ENCODE measurements around the gene ATG2B.
A peak's percentile ranks its signal among the peaks of the same experiment; 100 is the strongest.

ATG2B gene

GRCh38 chr14:96316087-96316486, 47.1 kb downstream of the ATG2B start:
- DNase-seq (ENCODE audit: low read depth in 2 of 2, low spot score in 1 of 2), result no peak

- DNase-seq (ENCODE audit: low read depth in 2 of 2, low spot score in 1 of 2), result no peak
These were observed 52.2 kb downstream of the ATG2B start for GRCh38 chr14:96310906-96311305.

GRCh38 chr14:96309896-96310330, 53.2 kb downstream of the ATG2B start:
- DNase-seq (ENCODE audit: low read depth in 2 of 2, low spot score in 1 of 2), result no peak

GRCh38 chr14:96309133-96309895, 53.8 kb downstream of the ATG2B start:
- no peak for DNase-seq (ENCODE audit: low read depth in 2 of 2, low spot score in 1 of 2)

GRCh38 chr14:96307434-96307833, 55.7 kb downstream of the ATG2B start:
- no peak for DNase-seq (ENCODE audit: low read depth in 2 of 2, low spot score in 1 of 2)

GRCh38 chr14:96304956-96305355, 58.2 kb downstream of the ATG2B start:
- no peak for DNase-seq (ENCODE audit: low read depth in 2 of 2, low spot score in 1 of 2)

- no peak for DNase-seq (ENCODE audit: low read depth in 2 of 2, low spot score in 1 of 2)
These were observed 59.2 kb downstream of the ATG2B start for GRCh38 chr14:96303981-96304380.

GRCh38 chr14:96299441-96299840, 63.7 kb downstream of the ATG2B start:
- DNase-seq (ENCODE audit: low read depth in 2 of 2, low spot score in 1 of 2), result no peak

GRCh38 chr14:96297997-96298515, 65.1 kb downstream of the ATG2B start:
- no peak for DNase-seq (ENCODE audit: low read depth in 2 of 2, low spot score in 1 of 2)

GRCh38 chr14:96297000-96297399, 66.1 kb downstream of the ATG2B start:
- DNase-seq (ENCODE audit: low read depth in 2 of 2, low spot score in 1 of 2), result no peak

- no peak for DNase-seq (ENCODE audit: low read depth in 2 of 2, low spot score in 1 of 2)
These were observed 68.9 kb downstream of the ATG2B start for GRCh38 chr14:96294246-96294645.

GRCh38 chr14:96287856-96288255, 75.3 kb downstream of the ATG2B start:
- no peak for DNase-seq (ENCODE audit: low read depth in 2 of 2, low spot score in 1 of 2)

GRCh38 chr14:96286251-96286650, 76.9 kb downstream of the ATG2B start:
- DNase-seq (ENCODE audit: low read depth in 2 of 2, low spot score in 1 of 2), result no peak

GRCh38 chr14:96285667-96286066, 77.5 kb downstream of the ATG2B start:
- no peak for DNase-seq (ENCODE audit: low read depth in 2 of 2, low spot score in 1 of 2)

- DNase-seq (ENCODE audit: low read depth in 2 of 2, low spot score in 1 of 2), result no peak
These were observed 78.7 kb downstream of the ATG2B start for GRCh38 chr14:96284430-96284829.

- DNase-seq (ENCODE audit: low read depth in 2 of 2, low spot score in 1 of 2), result no peak
These were observed 79.1 kb downstream of the ATG2B start for GRCh38 chr14:96284008-96284407.

GRCh38 chr14:96281486-96281885, 81.7 kb downstream of the ATG2B start:
- no peak for DNase-seq (ENCODE audit: low read depth in 2 of 2, low spot score in 1 of 2)

GRCh38 chr14:96280104-96280503, 83.0 kb downstream of the ATG2B start:
- DNase-seq (ENCODE audit: low read depth in 2 of 2, low spot score in 1 of 2), result no peak

- no peak for DNase-seq (ENCODE audit: low read depth in 2 of 2, low spot score in 1 of 2)
These were observed 83.6 kb downstream of the ATG2B start for GRCh38 chr14:96279564-96279963.

GRCh38 chr14:96277890-96278289, 85.3 kb downstream of the ATG2B start:
- DNase-seq (ENCODE audit: low read depth in 2 of 2, low spot score in 1 of 2), result no peak

GRCh38 chr14:96275177-96276112, 87.7 kb downstream of the ATG2B start:
- DNase-seq (ENCODE audit: low read depth in 2 of 2, low spot score in 1 of 2), result peak; percentile 26 to 43

- DNase-seq (ENCODE audit: low read depth in 2 of 2, low spot score in 1 of 2), result no peak
These were observed 88.6 kb downstream of the ATG2B start for GRCh38 chr14:96274543-96274942.
